HepG2 (cell line): Measurements from ENCODE around the gene TSPAN8. TPM values are rescaled to one million over a fixed set of nuclear protein-coding genes. Genes with fewer than 3 reads are reported as not detected.

Source experiments
- ATAC-seq: fragments of 200-7000 bp; cut with Tn5 transposase; 3 replicates; pipeline ENCODE4 v1.9.1; 2020; ENCODE audit warnings: mild to moderate bottlenecking, moderate library complexity
- BruUV-seq: library from RNA; stranded (reverse); fragments of 400-500 nt; replicated peaks from 2 replicates; lab custom pipeline; 2021; lab: Mats Ljungman, UMichigan
- CTCF ChIA-PET: fragments of 300-600 bp; formaldehyde crosslinking; extraction: SDS; loops from one replicate; lab custom pipeline; 2021; ENCODE audit warnings: low total read pairs, inconsistent platforms, low intra/inter-chr PET ratio; lab: Yijun Ruan, JAX
- POLR2A ChIA-PET: fragments of 350-600 bp; sonication (Branson Sonifier 250); formaldehyde crosslinking; loops from one replicate; lab custom pipeline; 2020; ENCODE audit warnings: antibody characterized with exemption, inconsistent platforms; lab: Yijun Ruan, JAX
- DNase-seq: peaks from one replicate; pipeline ENCODE4 v3.0.0-alpha.2; 2015; ENCODE audit warnings: low spot score
- FAIRE-seq: peaks from 3 replicates; lab custom pipeline; 2011; peaks lifted over from hg19 to GRCh38; lab: Jason Lieb, UNC
- H2AFZ ChIP-seq: one replicate; pipeline ENCODE4 v1.6.1; 2011; ENCODE audit warnings: low read length, inconsistent platforms
- H3K27ac ChIP-seq: fragments of 300-600 bp; 3 replicates; pipeline ENCODE4 v1.8.0; 2011; ENCODE audit warnings: mixed run types, mild to moderate bottlenecking, mixed read lengths, low read length, inconsistent platforms; ENCODE audit not compliant: insufficient read depth; ENCODE audit errors: extremely low read length
- H3K27me3 ChIP-seq, 2 experiments: fragments of 200-600 bp in 1 of 2; 2 replicates in 1 of 2; 3 replicates in 1 of 2; pipeline versions ENCODE4 v1.6.0 to v1.8.0; 2011; ENCODE audit warnings: low read length in 2 of 2, mild to moderate bottlenecking in 2 of 2, moderate library complexity in 2 of 2, inconsistent platforms in 1 of 2; ENCODE audit not compliant: insufficient read depth in 2 of 2, control insufficient read depth in 1 of 2
- H3K36me3 ChIP-seq, 2 experiments: fragments of 200-600 bp in 1 of 2; replicated peaks in 1 of 2; 2 replicates in 1 of 2; 3 replicates in 1 of 2; pipeline versions ENCODE4 v1.5.1 to v1.8.0; 2011; ENCODE audit warnings: low read length in 2 of 2, inconsistent platforms in 1 of 2; ENCODE audit not compliant: insufficient read depth in 2 of 2, control insufficient read depth in 1 of 2
- H3K4me1 ChIP-seq: 2 replicates; pipeline ENCODE4 v1.5.1; 2012; ENCODE audit warnings: low read length, inconsistent platforms; ENCODE audit not compliant: insufficient read depth
- H3K4me2 ChIP-seq: 2 replicates; pipeline ENCODE4 v1.6.0; 2011; ENCODE audit warnings: low read depth, low read length, inconsistent platforms
- H3K4me3 ChIP-seq, 3 experiments: fragments of 200-600 bp in 1 of 3; sonication (generic), shearing (Covaris generic) in 1 of 3; replicated peaks in 1 of 3; 2 replicates each; pipeline ENCODE4 v1.5.1; 2011 to 2016; ENCODE audit warnings: low read length in 3 of 3, inconsistent platforms in 2 of 3, low read depth in 2 of 3, mild to moderate bottlenecking in 2 of 3, control low read depth in 1 of 3, mixed read lengths in 1 of 3; ENCODE audit not compliant: insufficient read depth in 1 of 3
- H3K79me2 ChIP-seq: one replicate; pipeline ENCODE4 v1.6.1; 2011; ENCODE audit warnings: low read length, inconsistent platforms; ENCODE audit not compliant: insufficient read depth
- H3K9ac ChIP-seq: 2 replicates; pipeline ENCODE4 v1.6.0; 2011; ENCODE audit warnings: mild to moderate bottlenecking, low read depth, low read length, inconsistent platforms; ENCODE audit not compliant: insufficient read depth
- H3K9me3 ChIP-seq: 2 replicates; pipeline ENCODE4 v1.5.1; 2012; ENCODE audit warnings: mild to moderate bottlenecking, low read length
- H4K20me1 ChIP-seq: 2 replicates; pipeline ENCODE4 v1.6.0; 2011; ENCODE audit warnings: inconsistent platforms, mild to moderate bottlenecking, low read length, moderate library complexity; ENCODE audit not compliant: insufficient read depth
- ARID2 ChIP-seq: sonication (generic); formaldehyde crosslinking; IDR thresholded peaks from 2 replicates; pipeline ENCODE4 v1.8.1; 2022; ENCODE audit warnings: mild to moderate bottlenecking, missing genetic modification reagents, borderline replicate concordance
- EHMT2 ChIP-seq: fragments of 200-600 bp; sonication (generic); IDR thresholded peaks from 2 replicates; pipeline ENCODE4 v1.7.0; 2017; ENCODE audit warnings: antibody characterized with exemption, low read depth, low read length, borderline replicate concordance
- MATR3 ChIP-seq: sonication (generic); formaldehyde crosslinking; IDR thresholded peaks from 2 replicates; pipeline ENCODE4 v1.4.0; 2020; ENCODE audit warnings: missing genetic modification reagents
- SRSF4 ChIP-seq: fragments of 200-400 bp; formaldehyde crosslinking; IDR thresholded peaks from one replicate; pipeline ENCODE4 v1.6.1; 2018; ENCODE audit warnings: mild to moderate bottlenecking, low read depth, low read length, moderate library complexity; ENCODE audit not compliant: poor library complexity, severe bottlenecking
- SRY ChIP-seq: sonication (generic); formaldehyde crosslinking; IDR thresholded peaks from 2 replicates; pipeline ENCODE4 v1.8.0; 2022; ENCODE audit warnings: mild to moderate bottlenecking, missing genetic modification reagents
- TAF15 ChIP-seq: fragments of 200-400 bp; formaldehyde crosslinking; IDR thresholded peaks from one replicate; pipeline ENCODE4 v1.6.1; 2018; ENCODE audit warnings: mild to moderate bottlenecking, low read depth, low read length; ENCODE audit not compliant: poor library complexity, severe bottlenecking
- YEATS2 ChIP-seq: sonication (generic); formaldehyde crosslinking; IDR thresholded peaks from 2 replicates; pipeline ENCODE4 v1.4.0; 2020; ENCODE audit warnings: missing genetic modification reagents, borderline replicate concordance
- ZNF207 ChIP-seq: fragments of 450-650 bp; IDR thresholded peaks from 2 replicates; pipeline ENCODE4 v1.6.1; 2016; ENCODE audit warnings: antibody characterized with exemption, borderline replicate concordance
- ZSCAN20 ChIP-seq: sonication (generic); formaldehyde crosslinking; IDR thresholded peaks from 2 replicates; pipeline ENCODE4 v1.4.0; 2020; ENCODE audit warnings: missing genetic modification reagents, mild to moderate bottlenecking, borderline replicate concordance
- WGBS: methylation state at CpG from one replicate; pipeline ENCODE4 v1.1.6; 2017; ENCODE audit warnings: low lambda C conversion rate; 5-methylcytosine and 5-hydroxymethylcytosine counted together
- in situ Hi-C: cut with HindIII; loops from 2 replicates; pipeline ENCODE4 v1.10.0; 2017; ENCODE audit warnings: low pct_unique_long_range_greater_than_20kb; ENCODE audit not compliant: extremely low pct_ligation_motif_present
- intact Hi-C: fragments of 100-400 bp; cut with micrococcal nuclease; formaldehyde crosslinking; loops from one replicate; pipeline ENCODE4 v1.10.0; 2022; ENCODE audit not compliant: unreplicated experiment
- polyA plus RNA-seq, 8 experiments: library from polyadenylated mRNA; depleted of rRNA in 3 of 8; stranded (reverse) in 7 of 8; unstranded in 1 of 8; fragments of >200 nt; fragmentation: Illumina TruSeq in 4 of 8; extraction: Trizol in 4 of 8; gene quantifications; 2 replicates each; pipeline versions ENCODE4 v1.2.1 to v1.2.3, GENCODE V29; 2011 to 2016; ENCODE audit warnings: low read depth in 4 of 8, missing spikeins in 1 of 8, mixed read lengths in 1 of 8; ENCODE audit not compliant: insufficient read depth in 1 of 8
- total RNA-seq, 5 experiments: library from RNA; depleted of rRNA; stranded (reverse); fragments of >200 nt; fragmentation: Illumina TruSeq; extraction: Trizol; gene quantifications; 2 replicates each; pipeline ENCODE4 v1.2.3, GENCODE V29; 2016; ENCODE audit warnings: low read depth in 1 of 5
- TF ChIP-seq, protein P1 (sequence below): sonication (generic); formaldehyde crosslinking; IDR thresholded peaks from 2 replicates; pipeline ENCODE4 v1.8.0; 2022; ENCODE audit warnings: mild to moderate bottlenecking, missing genetic modification reagents, borderline replicate concordance
- TF ChIP-seq, protein P2 (sequence below): sonication (generic); formaldehyde crosslinking; IDR thresholded peaks from 2 replicates; pipeline ENCODE4 v1.5.0; 2020; ENCODE audit warnings: missing genetic modification reagents
- TF ChIP-seq, protein P3 (sequence below): IDR thresholded peaks from 2 replicates; pipeline ENCODE4 v1.6.1; 2016; ENCODE audit warnings: missing biosample characterization, missing genetic modification reagents, low read depth
- TF ChIP-seq, protein P4 (sequence below): sonication (generic); formaldehyde crosslinking; IDR thresholded peaks from 2 replicates; pipeline ENCODE4 v1.5.0; 2020; ENCODE audit warnings: mild to moderate bottlenecking, missing genetic modification reagents

The TSPAN8 gene
- total and polyA plus RNA-seq, 2 of the 13 experiments (the other 11 are each of a cell fraction or from before 2014, with no cell fraction given): 3.4 to 3.9 TPM

DNA sequence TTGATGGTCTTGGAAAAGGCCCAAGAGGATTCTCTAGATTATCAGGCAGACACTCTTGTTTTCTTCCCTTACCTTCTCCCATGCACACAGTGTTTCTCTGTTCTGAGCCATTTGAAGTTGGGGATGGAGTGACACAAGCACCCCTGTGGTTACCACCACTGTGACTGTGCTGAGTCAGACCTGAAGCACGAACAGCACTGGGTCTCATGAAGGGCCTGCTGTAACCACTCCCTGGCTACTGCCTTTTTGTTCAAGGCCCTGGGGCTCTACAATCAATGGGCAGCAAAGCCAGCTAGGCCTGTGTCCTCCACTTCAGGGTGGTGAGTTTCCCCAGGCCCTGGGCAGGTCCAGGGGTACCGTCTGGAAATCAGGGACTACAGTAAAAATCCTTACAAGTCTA lies 65.5 kb downstream of the TSPAN8 start (continued):
- no peak for TF ChIP-seq TAF15
- no peak for TF ChIP-seq SRSF4

DNA sequence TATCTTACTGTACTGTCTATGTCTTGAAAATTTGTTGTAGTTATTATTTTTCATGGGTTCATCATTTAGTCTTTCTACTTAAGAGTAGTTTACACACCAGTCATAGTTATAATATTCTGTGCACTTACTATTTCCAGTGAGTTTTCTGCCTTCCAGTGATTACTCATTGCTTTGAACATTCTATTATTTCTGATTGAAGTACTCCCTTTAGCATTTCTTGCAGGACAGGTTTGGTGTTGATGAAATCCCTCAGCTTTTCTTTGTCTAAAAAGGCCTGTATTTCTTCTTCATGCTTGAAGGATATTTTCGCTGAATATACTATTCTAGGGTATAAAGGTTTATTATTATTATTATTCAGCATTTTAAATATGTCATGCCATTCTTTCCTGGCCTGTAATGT lies 66.8 kb downstream of the TSPAN8 start:
- FAIRE-seq (no peak), ATAC-seq (no peak), DNase-seq (no peak)
- Histone ChIP-seq H3K36me3 (no peaks in the 10 kb centered on the region), H4K20me1 (no peaks in the 10 kb centered on the region), H3K9ac (no peak overlapping the region), H3K27ac (no peak overlapping the region), H3K27me3 (no peaks in the 10 kb centered on the region), H2AFZ (no peak overlapping the region), H3K9me3 (no peaks in the 10 kb centered on the region), H3K79me2 (no peaks in the 10 kb centered on the region), H3K4me3 (no peak overlapping the region), H3K4me1 (no peaks in the 10 kb centered on the region), H3K4me2 (no peak overlapping the region)
- CTCF ChIA-PET: no interaction called here
- intact Hi-C loops: no loop called here
- no peak for TF ChIP-seq MATR3 (CRISPR knock-in tag)
- no peak for TF ChIP-seq ZSCAN20 (CRISPR knock-in tag)
- TF ChIP-seq SRY (CRISPR knock-in tag): no peak
- TF ChIP-seq, protein P1, sequence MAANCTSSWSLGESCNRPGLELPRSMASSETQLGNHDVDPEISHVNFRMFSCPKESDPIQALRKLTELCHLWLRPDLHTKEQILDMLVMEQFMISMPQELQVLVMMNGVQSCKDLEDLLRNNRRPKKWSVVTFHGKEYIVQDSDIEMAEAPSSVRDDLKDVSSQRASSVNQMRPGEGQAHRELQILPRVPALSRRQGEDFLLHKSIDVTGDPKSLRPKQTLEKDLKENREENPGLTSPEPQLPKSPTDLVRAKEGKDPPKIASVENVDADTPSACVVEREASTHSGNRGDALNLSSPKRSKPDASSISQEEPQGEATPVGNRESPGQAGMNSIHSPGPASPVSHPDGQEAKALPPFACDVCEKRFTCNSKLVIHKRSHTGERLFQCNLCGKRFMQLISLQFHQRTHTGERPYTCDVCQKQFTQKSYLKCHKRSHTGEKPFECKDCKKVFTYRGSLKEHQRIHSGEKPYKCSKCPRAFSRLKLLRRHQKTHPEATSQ (CRISPR knock-in tag): no peak
- no peak for TF ChIP-seq ZNF207
- TF ChIP-seq, protein P2, sequence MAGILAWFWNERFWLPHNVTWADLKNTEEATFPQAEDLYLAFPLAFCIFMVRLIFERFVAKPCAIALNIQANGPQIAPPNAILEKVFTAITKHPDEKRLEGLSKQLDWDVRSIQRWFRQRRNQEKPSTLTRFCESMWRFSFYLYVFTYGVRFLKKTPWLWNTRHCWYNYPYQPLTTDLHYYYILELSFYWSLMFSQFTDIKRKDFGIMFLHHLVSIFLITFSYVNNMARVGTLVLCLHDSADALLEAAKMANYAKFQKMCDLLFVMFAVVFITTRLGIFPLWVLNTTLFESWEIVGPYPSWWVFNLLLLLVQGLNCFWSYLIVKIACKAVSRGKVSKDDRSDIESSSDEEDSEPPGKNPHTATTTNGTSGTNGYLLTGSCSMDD (CRISPR knock-in tag): no peak
- TF ChIP-seq EHMT2: no peak
- TF ChIP-seq ARID2 (CRISPR knock-in tag): no peak
- no peak for TF ChIP-seq YEATS2 (CRISPR knock-in tag)
- TF ChIP-seq, protein P3, sequence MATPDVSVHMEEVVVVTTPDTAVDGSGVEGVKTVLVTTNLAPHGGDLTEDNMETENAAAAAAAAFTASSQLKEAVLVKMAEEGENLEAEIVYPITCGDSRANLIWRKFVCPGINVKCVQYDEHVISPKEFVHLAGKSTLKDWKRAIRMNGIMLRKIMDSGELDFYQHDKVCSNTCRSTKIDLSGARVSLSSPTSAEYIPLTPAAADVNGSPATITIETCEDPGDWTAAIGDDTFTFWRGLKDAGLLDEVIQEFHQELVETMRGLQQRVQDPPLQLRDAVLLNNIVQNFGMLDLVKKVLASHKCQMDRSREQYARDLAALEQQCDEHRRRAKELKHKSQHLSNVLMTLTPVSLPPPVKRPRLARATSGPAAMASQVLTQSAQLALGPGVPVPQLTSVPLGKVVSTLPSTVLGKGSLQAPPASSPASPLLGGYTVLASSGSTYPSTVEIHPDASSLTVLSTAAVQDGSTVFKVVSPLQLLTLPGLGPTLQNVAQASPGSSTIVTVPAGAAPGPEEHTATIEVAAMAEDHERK (CRISPR knock-in tag): no peak
- TF ChIP-seq, protein P4, sequence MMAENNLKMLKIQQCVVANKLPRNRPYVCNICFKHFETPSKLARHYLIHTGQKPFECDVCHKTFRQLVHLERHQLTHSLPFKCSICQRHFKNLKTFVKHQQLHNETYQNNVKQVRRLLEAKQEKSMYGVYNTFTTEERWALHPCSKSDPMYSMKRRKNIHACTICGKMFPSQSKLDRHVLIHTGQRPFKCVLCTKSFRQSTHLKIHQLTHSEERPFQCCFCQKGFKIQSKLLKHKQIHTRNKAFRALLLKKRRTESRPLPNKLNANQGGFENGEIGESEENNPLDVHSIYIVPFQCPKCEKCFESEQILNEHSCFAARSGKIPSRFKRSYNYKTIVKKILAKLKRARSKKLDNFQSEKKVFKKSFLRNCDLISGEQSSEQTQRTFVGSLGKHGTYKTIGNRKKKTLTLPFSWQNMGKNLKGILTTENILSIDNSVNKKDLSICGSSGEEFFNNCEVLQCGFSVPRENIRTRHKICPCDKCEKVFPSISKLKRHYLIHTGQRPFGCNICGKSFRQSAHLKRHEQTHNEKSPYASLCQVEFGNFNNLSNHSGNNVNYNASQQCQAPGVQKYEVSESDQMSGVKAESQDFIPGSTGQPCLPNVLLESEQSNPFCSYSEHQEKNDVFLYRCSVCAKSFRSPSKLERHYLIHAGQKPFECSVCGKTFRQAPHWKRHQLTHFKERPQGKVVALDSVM: no peak
- in situ Hi-C loops: no loop called here
- POLR2A ChIA-PET: no interaction called here
- WGBS: 0% methylated on average over 1 of the region's 1 CpG
- no TSS peak for BruUV-seq
